Cardiac muscle cell (in vitro differentiated cells and primary cell): Measurements from ENCODE around the gene TNF. TPM values are rescaled to one million over a fixed set of nuclear protein-coding genes. Genes with fewer than 3 reads are reported as not detected.
A peak's percentile ranks its signal among the peaks of the same experiment; 100 is the strongest.

Experiments
- DNase-seq, 2 donors: peaks; one replicate each; pipeline versions ENCODE4 v3.0.0 to v3.0.0-alpha.2; 2010 to 2017; ENCODE audit warnings: low read depth in 1 of 2, low spot score in 1 of 2
- H3K27ac ChIP-seq: fragments of 200-600 bp; sonication (generic); 2 replicates; pipeline ENCODE4 v1.5.1; 2016
- H3K27me3 ChIP-seq: fragments of 200-600 bp; sonication (generic); 2 replicates; pipeline ENCODE4 v1.6.0; 2016; ENCODE audit warnings: control low read depth
- H3K36me3 ChIP-seq: fragments of 200-600 bp; sonication (generic); 2 replicates; pipeline ENCODE4 v1.5.1; 2016; ENCODE audit warnings: control low read depth
- H3K4me1 ChIP-seq: fragments of 200-600 bp; sonication (generic); 2 replicates; pipeline ENCODE4 v1.8.1; 2017; ENCODE audit warnings: low read depth, mild to moderate bottlenecking, mixed run types
- H3K4me3 ChIP-seq: fragments of 200-600 bp; sonication (generic); 2 replicates; pipeline ENCODE4 v1.5.1; 2016; ENCODE audit warnings: mild to moderate bottlenecking
- H3K9me3 ChIP-seq: fragments of 200-600 bp; sonication (generic); 2 replicates; pipeline ENCODE4 v1.5.1; 2017; ENCODE audit warnings: low read depth, mild to moderate bottlenecking, control low read depth
- polyA plus RNA-seq: library from polyadenylated mRNA; unstranded; fragments of >200 nt; fragmentation: Nextera tagmentation; extraction: Ambion mirVana; gene quantifications from 2 replicates; pipeline ENCODE4 v1.2.1, GENCODE V29; 2016
- total RNA-seq: library from RNA; depleted of rRNA; stranded (reverse); fragments of >200 nt; gene quantifications from 2 replicates; pipeline ENCODE4 v1.2.3, GENCODE V29; 2016
- TF ChIP-seq, protein P1 (sequence below): IDR thresholded peaks from 2 replicates; pipeline ENCODE4 v1.5.1; 2012; ENCODE audit warnings: low read depth, mild to moderate bottlenecking, low read length

The TNF gene
- total RNA-seq, result not detected in 2 replicates
- 0.14 TPM in 1 of 2 replicates, not detected in the other for polyA plus RNA-seq

DNA sequence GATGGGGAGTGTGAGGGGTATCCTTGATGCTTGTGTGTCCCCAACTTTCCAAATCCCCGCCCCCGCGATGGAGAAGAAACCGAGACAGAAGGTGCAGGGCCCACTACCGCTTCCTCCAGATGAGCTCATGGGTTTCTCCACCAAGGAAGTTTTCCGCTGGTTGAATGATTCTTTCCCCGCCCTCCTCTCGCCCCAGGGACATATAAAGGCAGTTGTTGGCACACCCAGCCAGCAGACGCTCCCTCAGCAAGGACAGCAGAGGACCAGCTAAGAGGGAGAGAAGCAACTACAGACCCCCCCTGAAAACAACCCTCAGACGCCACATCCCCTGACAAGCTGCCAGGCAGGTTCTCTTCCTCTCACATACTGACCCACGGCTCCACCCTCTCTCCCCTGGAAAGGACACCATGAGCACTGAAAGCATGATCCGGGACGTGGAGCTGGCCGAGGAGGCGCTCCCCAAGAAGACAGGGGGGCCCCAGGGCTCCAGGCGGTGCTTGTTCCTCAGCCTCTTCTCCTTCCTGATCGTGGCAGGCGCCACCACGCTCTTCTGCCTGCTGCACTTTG lies at the start of gene TNF:
TSS of gene TNF (plus strand) at position 231 of the 567 bp plus-strand sequence. CDS start at position 408, 177 bp downstream.
- H3K27me3 ChIP-seq, result no peaks in the 10 kb centered on the region
- TF ChIP-seq, protein P1, sequence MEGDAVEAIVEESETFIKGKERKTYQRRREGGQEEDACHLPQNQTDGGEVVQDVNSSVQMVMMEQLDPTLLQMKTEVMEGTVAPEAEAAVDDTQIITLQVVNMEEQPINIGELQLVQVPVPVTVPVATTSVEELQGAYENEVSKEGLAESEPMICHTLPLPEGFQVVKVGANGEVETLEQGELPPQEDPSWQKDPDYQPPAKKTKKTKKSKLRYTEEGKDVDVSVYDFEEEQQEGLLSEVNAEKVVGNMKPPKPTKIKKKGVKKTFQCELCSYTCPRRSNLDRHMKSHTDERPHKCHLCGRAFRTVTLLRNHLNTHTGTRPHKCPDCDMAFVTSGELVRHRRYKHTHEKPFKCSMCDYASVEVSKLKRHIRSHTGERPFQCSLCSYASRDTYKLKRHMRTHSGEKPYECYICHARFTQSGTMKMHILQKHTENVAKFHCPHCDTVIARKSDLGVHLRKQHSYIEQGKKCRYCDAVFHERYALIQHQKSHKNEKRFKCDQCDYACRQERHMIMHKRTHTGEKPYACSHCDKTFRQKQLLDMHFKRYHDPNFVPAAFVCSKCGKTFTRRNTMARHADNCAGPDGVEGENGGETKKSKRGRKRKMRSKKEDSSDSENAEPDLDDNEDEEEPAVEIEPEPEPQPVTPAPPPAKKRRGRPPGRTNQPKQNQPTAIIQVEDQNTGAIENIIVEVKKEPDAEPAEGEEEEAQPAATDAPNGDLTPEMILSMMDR, result no peak
- H3K4me1 ChIP-seq, result no peaks in the 10 kb centered on the region
- no peak within 1 kb of the TSS for H3K4me3 ChIP-seq
- no peaks in the 10 kb centered on the region for H3K36me3 ChIP-seq
- H3K9me3 ChIP-seq, result no peaks in the 10 kb centered on the region
- no peak within 1 kb of the TSS for H3K27ac ChIP-seq
- no peak for DNase-seq

GRCh38 chr6:31525932-31526591 lies 49.3 kb upstream of the TNF start:
- H3K9me3 ChIP-seq, result no peaks in the 10 kb centered on the region
- TF ChIP-seq, protein P1, result no peak
- DNase-seq, result peak in 1 of 2 donors; percentile 73
- H3K4me3 ChIP-seq, result no peak overlapping the region
- H3K27me3 ChIP-seq, result no peaks in the 10 kb centered on the region
- H3K27ac ChIP-seq, result no peak overlapping the region
- H3K4me1 ChIP-seq, result no peaks in the 10 kb centered on the region
- H3K36me3 ChIP-seq, result peaks cover 9% of the 10 kb centered on the region

GRCh38 chr6:31528307-31528777 lies 47.0 kb upstream of the TNF start:
- Histone ChIP-seq H3K27me3 (no peaks in the 10 kb centered on the region), H3K4me1 (no peaks in the 10 kb centered on the region), H3K9me3 (no peaks in the 10 kb centered on the region), H3K27ac (no peak overlapping the region), H3K4me3 (no peak overlapping the region), H3K36me3 (peaks cover 32% of the 10 kb centered on the region)
- TF ChIP-seq, protein P1, result no peak
- DNase-seq, result no peak

- H3K4me3 ChIP-seq, result no peak within 1 kb of the TSS
- no peaks in the 10 kb centered on the region for H3K27me3 ChIP-seq
- DNase-seq, result no peak
- H3K27ac ChIP-seq, result peak within 1 kb of the TSS; percentile 47
- H3K9me3 ChIP-seq, result no peaks in the 10 kb centered on the region
- H3K36me3 ChIP-seq, result peaks cover 36% of the 10 kb centered on the region
- no peaks in the 10 kb centered on the region for H3K4me1 ChIP-seq
- TF ChIP-seq, protein P1, result no peak
Observed at GRCh38 chr6:31528821-31529328, 46.5 kb upstream of the TNF start, which contains the start of gene MCCD1. TSS of gene MCCD1 (plus strand) at chr6:31528962. CDS start at chr6:31529015, 53 bp downstream.

GRCh38 chr6:31529329-31530150 lies 45.8 kb upstream of the TNF start:
- Histone ChIP-seq H3K4me3 (no peak overlapping the region), H3K36me3 (peaks cover 43% of the 10 kb centered on the region), H3K27ac (peak overlapping the region; percentile 47), H3K27me3 (no peaks in the 10 kb centered on the region), H3K9me3 (no peaks in the 10 kb centered on the region), H3K4me1 (no peaks in the 10 kb centered on the region)
- TF ChIP-seq, protein P1, result no peak
- no peak for DNase-seq
